ENCODE measurements around the gene LUC7L.
"Not testable (repeated sequence)": the region's sequence is repeated elsewhere in the genome, so short reads cannot be mapped to it uniquely, and the experiment has no call there.

Gene LUC7L

DNA sequence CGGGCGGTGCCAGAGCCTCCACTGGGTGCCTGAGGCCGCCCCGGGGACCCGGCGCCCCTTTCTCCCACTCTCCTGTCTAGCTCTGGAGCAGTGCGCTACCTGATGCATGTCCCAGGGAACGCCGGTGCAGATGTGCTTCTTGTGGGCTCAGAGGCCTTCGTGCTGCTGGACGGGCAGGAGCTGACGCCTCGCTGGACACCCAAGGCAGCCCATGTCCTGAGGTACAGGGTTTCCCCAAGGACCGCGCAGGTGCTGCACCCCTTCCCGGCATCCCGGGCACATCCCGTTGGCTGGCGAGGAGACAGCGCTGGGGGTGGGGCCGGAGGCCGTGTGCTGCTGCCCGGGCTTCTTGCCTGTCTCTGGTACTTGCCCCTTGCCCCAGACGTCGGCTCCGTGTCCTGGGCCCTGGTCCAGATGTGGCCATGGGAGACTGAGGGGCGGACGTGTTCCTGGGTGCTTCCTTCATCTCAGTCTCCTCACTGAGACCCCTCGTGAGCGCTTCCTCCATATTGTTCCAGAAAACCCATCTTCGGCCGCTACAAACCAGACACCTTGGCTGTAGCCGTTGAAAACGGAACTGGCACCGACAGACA, 34.0 kb upstream of the LUC7L start:
- DNase-seq, result no peak

DNA sequence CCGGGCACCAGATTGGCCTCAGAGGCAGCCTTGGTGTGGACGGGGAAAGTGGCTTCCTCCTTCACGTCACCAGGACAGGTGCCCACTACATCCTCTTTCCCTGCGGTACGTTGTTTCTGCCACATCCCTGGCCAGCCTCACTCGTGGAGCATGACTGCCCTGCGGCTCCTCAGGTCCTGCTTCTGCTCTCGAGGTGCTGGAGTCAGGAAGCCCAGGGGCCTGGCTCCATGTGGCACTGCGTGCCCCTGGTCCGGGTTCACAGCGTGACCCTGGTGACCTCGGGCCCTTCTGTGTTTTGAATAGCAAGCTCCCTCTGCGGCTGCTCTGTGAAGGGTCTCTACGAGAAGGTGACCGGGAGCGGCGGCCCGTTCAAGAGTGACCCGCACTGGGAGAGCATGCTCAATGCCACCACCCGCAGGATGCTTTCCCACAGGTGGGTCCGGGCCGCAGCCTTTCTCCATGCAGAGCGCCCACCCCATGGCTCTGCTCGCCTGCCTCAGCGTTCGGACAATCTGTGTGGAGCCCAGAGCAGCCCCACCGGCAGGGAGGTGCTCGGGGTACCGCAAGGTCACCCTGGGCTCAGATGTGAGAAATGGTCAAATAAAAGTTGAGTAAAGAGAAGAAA, 33.0 kb upstream of the LUC7L start:
- DNase-seq, result no peak

DNA sequence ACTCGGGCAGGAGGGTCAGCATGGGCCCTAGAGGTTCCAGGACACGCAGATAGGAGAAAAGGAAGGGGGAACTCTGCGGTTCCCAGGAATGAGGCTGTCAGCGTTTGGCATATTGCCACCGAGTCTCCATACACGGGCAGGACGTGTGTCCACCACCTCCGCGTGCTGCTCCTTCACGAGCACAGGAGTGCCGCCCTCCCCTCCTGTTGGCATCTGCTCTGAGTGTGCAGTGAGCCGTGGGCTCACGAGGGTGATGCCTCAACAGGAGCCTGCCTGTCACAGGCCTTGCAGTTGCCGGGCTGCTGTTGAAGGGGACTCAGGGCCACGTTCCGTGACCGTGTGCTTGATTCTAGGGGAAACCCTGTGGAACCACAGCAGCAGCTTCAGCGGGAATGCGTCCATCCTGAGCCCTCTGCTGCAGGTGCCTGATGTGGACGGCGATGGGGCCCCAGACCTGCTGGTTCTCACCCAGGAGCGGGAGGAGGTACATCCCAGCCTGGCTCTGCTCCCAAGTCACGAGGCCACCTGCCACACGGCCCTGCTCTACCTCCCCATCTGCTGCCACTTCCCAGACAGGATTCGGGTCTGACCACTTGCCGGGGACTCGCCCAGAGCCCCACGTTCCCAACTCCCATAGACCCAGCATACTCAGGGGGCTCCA, 31.9 kb upstream of the LUC7L start:
- no peak for DNase-seq

DNA sequence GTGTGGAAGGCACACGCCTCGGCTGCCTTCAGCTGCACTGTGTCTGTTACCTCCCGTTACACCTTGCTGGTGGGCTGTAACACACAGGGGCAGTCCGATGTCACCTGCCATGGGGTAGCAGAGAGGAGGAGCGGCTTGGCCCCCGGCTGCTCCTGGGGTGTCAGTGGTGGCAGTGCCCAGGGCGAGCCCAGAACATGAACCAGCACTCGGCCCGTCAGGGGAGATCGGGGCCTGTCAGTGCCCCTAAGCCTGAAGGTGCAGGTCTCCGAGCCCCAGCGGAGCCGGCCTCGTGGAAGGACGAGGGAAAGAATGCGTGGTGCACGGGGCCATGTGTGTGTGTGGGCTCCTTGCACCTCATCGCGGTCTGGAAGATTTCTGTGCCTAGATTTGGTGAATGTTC, 31.1 kb upstream of the LUC7L start:
- DNase-seq, result no peak

DNA sequence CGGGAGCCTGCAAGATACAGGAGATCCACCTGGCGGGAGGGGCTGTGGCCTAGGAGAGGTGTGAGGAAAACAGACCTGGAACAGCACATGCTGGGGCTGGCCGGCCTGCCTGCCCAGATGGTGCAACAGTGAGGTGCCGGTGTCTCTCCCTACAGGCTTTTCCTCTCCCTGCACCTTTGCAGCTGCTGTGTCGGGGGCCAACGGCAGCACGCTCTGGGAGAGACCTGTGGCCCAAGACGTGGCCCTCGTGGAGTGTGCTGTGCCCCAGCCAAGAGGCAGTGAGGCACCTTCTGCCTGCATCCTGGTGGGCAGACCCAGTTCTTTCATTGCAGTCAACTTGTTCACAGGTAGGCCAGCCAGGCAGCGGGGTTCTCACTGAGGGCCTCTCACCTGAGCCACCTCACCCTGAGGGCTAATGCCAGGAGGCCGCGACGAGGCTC, 30.6 kb upstream of the LUC7L start:
- DNase-seq, result no peak

GRCh38 chr16:259226-259625, 30.0 kb upstream of the LUC7L start:
- no peak for DNase-seq

- not testable (repeated sequence) for DNase-seq
Observed at GRCh38 chr16:258091-258490, 28.8 kb upstream of the LUC7L start.

DNA sequence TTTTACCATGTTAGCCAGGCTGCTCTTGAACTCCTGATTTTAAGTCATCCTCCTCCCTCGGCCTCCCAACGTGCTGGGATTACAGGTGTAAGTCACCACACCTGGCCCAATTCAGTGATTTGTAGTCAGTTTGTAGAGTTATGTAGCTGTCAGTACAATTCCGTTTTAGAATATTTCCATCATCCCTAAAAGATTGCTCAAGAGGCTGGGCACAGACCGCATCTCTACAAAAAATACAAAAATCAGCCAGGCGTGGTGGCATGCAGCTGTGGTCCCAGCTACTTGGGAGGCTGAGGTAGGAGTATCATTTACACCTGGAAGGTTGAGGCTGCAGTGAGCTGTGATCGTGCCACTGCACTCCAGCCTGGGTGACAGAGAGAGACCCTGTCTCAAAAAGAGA, 25.9 kb upstream of the LUC7L start:
- no peak for DNase-seq

DNA sequence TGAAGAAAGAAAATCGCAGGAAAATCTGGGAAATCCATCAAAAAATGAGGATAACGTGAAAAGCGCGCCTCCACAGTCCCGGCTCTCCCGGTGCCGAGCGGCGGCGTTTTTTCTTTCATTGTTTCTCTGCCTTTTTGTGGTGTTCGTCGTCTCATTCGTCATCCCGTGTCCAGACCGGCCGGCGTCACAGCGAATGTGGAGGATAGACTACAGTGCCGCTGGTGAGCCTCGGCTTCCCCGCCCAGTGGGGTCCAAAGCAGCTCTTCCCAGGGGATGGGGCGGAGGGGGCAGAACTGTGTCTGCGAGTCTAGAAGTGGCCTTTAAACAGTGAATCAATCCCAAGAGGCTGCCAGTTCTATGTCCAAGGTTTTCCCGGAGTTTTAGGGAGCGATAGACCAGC, 25.2 kb upstream of the LUC7L start:
- DNase-seq, result no peak

- DNase-seq, result no peak
Observed at GRCh38 chr16:253833-254232, 24.6 kb upstream of the LUC7L start.

DNA sequence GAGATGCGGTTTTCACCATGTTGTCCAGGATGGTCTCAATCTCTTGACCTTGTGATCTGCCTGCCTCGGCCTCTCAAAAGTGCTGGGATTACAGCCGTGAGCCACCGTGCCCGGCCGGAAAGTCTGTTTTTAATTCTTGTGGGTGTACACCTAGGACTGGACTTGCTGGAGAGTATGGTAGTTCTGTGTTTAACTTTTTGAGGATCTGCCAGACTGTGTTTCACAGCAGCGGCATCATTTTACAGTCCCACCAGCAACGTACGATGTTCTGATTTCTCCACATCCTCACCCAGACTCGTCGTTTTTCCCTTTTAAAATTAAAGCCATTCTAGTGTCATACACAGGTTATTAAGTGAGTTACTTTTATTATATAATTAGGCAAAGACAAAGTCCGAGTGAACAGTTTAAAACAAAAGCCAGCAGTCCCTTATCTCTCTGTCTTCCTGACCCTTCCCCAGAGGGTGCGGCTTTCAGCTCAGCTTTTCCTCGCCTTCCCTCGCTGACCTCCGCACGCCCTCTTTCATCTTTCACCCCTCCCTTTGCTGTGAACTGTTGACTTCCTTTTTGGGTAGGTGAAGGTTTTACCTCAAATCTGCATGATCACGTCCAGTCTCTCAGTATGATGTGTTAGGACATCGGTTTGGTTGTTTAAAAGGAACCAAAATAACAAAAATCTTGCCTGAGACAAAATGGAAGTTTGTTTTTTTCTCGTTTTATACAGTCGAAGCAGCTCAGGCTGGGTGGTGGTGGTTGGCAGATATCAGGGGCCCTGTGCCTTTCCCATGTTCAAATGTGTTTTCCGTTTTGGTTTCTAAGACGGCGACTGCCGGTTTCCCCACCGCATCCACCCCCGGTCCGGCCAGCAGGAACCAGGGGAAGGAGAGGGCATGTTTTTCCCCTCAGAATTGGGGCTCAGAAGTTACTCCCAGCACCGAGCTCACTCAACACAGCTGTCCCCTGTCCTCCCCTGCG, 23.4 kb upstream of the LUC7L start:
- DNase-seq, result no peak

DNA sequence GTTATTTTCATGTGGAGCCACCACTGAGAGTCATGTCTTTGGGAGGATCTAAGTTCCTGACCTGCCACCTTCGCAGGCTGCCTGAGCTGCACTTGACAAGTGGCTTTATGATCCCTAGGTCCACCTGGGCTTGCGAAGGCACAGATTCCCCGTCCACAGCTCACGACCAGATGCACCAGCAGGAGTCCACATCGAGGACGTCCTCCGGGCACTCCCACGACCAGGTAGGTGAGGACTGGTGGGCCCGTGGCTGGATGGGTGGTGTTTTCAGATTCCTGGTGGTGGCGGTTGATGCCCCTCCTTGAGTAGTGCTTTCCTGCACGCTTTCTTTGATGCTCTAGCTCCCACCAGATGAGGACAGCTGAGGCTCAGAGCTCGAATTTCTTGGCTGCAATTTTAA, 20.2 kb upstream of the LUC7L start:
- DNase-seq, result no peak

DNA sequence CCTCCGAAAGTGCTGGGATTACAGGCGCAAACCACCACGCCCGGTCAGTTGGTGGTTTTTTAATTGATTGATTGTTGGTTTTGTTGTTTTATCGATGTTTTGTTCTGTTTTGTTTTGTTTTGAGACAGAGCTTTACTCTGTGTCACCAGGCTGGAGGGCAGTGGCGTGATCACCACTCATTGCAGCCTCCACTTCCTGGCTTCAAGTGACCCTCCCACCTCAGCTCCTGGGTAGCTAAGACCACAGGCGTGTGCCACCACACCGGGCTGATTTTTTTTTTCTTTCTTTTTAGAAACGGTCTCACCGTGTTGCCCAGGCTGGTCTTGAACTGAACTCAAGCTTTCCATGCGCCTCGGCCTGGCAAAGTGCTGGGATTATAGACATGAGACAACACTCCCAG, 17.8 kb upstream of the LUC7L start:
- DNase-seq, result no peak

DNA sequence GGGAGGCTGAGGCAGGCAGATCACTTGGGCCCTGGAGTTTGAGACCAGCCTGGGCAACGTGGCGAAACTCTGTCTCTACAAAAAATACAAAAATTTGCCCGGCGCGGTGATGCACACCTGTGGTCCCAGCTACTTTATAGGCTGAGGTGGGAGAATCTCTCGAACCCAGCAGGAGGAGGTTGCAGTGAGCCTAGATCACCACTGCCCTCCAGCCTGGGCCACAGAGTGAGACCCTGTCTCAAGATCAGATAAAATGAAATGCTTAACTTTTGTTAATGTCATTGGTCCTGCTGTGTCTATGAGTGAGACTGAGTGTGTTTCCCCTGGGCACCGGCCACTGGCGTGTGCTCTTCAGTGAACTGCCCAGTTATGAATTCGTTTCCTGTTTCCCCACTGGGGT, 15.9 kb upstream of the LUC7L start:
- no peak for DNase-seq

DNA sequence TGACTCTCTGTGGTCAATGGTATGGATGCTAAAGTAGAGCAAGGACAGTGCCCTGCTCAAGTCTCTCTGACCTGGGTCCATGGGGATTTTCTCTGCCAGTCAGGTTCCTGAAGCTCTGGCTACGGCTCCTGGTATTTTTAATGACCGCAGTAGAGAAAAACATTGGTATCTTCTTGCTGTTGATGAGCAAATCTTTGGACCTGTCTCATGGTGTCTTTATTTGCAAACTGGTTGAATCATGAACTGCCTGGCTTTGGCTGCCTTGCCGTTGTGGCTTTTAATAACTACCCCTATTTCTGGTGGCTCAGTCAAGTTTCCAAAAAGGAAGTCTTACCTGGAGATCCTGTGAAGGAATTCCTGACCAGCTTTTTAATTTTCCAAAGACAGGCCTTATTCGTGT, 14.1 kb upstream of the LUC7L start:
- no peak for DNase-seq

GRCh38 chr16:242281-242680, 13.0 kb upstream of the LUC7L start:
- no peak for DNase-seq

DNA sequence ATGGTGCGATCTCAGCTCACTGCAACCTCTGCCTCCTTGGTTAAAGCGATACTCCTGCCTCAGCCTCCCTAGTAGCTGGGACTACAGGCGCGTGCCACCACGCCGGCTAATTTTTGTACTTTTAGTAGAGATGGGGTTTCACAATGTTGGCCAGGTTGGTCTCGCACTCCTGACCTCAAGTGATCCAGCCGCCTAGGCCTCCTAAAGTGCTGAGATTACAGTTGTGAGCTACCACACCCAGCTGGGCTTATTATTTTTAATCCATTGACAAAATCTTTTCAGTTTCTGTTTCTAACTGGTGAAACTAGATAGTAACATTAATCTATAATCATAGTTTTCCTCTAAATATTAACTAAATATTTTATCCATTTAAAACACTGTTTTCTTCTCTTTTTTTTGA, 11.3 kb upstream of the LUC7L start:
- DNase-seq, result no peak

DNA sequence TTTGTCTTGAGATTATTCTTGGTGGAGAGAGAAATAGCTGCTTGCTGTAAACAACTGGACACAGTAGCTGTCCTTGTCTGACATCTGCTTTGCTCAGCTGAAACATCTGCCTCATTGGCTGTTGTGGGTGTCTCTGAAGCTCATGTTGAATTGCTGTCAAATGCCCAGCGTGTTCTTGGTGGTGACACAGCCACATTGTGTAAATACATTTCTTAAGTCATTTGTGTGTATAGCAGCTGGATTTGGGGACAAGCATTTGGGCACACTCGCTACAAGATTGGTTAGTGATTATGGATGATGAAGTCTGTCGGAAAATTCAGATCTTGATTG, 10.7 kb upstream of the LUC7L start:
- no peak for DNase-seq

GRCh38 chr16:234468-235305, 5.4 kb upstream of the LUC7L start, which contains the start of gene FAM234A:
TSS of gene FAM234A (plus strand) at chr16:234821. CDS start at chr16:254414, 19,593 bp downstream.
- DNase-seq, result peak; percentile 86

- DNase-seq, result no peak
Observed at GRCh38 chr16:230949-231348, 1.7 kb upstream of the LUC7L start.

- DNase-seq, result not testable (repeated sequence)
Observed at GRCh38 chr16:230351-230750, 1.1 kb upstream of the LUC7L start.

DNA sequence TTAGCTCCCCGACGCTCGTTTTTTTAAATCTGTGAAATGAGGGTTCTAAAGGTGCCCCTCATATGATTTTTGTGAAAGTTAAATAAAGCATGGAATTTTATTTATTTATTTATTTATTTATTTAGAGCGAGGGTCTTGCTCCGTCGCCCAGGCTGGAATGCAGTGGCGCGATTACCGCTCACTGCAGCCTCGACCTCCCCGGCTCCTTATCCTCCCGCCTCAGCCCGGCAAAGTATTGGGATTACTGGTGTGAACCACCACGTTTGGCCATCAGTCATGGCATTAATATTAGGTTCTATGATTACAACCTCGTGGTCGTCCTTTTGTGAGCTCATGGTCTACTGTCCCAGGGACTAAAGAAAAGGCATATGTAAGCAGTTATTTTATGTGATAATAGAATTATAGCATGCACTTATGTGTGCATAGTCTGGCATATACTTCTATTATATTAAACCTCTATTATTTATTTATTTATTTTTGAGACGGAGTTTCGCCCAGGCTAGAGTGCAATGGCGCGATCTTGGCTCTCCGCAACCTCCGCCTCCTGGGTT, 557 bp upstream of the LUC7L start:
- DNase-seq, result no peak

Data from fibroblast of upper back skin (primary cell).